COLO829 (cell line): ENCODE data around the gene NRXN3.

Experiments used
- DNase-seq: peaks from one replicate; pipeline ENCODE4 v3.0.0; 2012; ENCODE audit warnings: low spot score

Gene NRXN3

GRCh38 chr14:79896009-79896408 is 1725.8 kb downstream of the NRXN3 start:
- DNase-seq: no peak

- no peak for DNase-seq
These were observed 1729.4 kb downstream of the NRXN3 start for GRCh38 chr14:79899610-79900009.

GRCh38 chr14:79904497-79904896 is 1734.3 kb downstream of the NRXN3 start:
- DNase-seq: no peak

GRCh38 chr14:79906994-79907393 is 1736.8 kb downstream of the NRXN3 start:
- no peak for DNase-seq

GRCh38 chr14:79910086-79910485 is 1739.9 kb downstream of the NRXN3 start:
- DNase-seq: no peak

GRCh38 chr14:79911744-79912143 is 1741.6 kb downstream of the NRXN3 start:
- DNase-seq: no peak

- no peak for DNase-seq
These were observed 1744.4 kb downstream of the NRXN3 start for GRCh38 chr14:79914595-79914994.

GRCh38 chr14:79915406-79915805 is 1745.2 kb downstream of the NRXN3 start:
- DNase-seq: no peak

GRCh38 chr14:79916281-79916680 is 1746.1 kb downstream of the NRXN3 start:
- DNase-seq: no peak

GRCh38 chr14:79916892-79917291 is 1746.7 kb downstream of the NRXN3 start:
- DNase-seq: no peak
